AG09319 (cell line): ENCODE data around the gene REPIN1.

ENCODE experiments used
- DNase-seq: peaks from one replicate; pipeline ENCODE4 v3.0.0-alpha.2; 2010; ENCODE audit warnings: low read depth; ENCODE audit errors: extremely low read depth
- TF ChIP-seq, protein P1 (sequence below): IDR thresholded peaks from 2 replicates; pipeline ENCODE4 v1.5.1; 2011; ENCODE audit warnings: low read depth, mild to moderate bottlenecking, inconsistent platforms, low read length, moderate library complexity

The REPIN1 gene

DNA sequence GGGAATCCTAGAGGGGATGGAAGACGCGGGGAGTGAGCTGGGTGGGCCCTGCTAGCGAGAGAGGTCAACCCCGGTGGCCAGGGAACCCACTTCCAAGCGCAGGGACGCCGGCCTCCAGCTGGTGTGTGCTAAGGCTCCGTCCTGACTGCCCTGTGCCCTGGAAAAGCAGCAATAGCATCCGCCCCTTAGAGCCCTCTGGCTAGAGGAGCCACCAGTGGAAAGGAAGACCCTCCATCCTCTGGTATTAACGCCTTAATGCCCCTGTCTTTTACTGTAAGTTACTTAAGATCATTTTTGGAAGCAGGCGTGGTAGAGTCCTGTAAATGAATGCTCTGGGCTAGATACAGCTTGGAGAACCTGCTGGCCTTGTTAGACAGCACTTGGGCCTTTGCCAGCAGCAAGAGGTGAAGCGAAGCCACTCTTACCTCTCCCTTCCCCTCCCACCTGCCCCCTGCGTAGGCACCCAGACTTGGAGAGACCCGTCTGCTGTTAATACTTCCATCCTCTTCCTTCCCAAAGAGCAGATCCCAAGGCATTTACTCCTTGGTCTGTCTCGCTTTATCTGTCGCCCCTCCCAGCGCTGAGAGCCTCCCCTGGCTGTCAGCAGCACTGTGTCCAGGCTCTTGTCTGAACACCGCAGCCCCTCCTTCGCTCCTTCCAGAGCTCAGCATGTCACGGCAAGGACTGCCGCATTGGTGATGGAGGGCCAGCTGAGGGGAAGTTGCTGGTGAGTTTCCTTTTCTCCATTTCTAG lies 4.6 kb downstream of the REPIN1 start:
- TF ChIP-seq, protein P1, sequence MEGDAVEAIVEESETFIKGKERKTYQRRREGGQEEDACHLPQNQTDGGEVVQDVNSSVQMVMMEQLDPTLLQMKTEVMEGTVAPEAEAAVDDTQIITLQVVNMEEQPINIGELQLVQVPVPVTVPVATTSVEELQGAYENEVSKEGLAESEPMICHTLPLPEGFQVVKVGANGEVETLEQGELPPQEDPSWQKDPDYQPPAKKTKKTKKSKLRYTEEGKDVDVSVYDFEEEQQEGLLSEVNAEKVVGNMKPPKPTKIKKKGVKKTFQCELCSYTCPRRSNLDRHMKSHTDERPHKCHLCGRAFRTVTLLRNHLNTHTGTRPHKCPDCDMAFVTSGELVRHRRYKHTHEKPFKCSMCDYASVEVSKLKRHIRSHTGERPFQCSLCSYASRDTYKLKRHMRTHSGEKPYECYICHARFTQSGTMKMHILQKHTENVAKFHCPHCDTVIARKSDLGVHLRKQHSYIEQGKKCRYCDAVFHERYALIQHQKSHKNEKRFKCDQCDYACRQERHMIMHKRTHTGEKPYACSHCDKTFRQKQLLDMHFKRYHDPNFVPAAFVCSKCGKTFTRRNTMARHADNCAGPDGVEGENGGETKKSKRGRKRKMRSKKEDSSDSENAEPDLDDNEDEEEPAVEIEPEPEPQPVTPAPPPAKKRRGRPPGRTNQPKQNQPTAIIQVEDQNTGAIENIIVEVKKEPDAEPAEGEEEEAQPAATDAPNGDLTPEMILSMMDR, result no peak
- DNase-seq, result no peak

DNA sequence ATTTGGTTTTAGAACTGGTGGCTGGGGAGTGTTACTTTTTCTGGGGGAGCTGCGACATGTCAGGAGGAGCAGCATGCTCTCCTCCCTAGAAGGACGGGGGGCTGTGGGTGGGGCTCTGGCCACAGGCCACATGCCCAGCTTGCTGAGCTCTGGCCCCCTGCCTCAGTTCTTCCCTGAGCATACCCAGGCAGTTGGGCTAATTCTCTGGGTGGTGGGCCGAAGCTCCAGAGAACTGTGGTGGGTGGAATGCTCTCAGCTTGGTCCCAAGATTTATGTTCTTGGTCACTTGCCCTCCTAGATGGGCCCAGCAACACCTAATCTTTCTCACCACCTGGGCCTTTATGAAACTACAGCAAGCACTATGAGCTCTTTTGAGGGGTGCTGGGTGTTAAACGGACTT lies 5.4 kb downstream of the REPIN1 start:
- DNase-seq, result no peak
- TF ChIP-seq, protein P1, result no peak

DNA sequence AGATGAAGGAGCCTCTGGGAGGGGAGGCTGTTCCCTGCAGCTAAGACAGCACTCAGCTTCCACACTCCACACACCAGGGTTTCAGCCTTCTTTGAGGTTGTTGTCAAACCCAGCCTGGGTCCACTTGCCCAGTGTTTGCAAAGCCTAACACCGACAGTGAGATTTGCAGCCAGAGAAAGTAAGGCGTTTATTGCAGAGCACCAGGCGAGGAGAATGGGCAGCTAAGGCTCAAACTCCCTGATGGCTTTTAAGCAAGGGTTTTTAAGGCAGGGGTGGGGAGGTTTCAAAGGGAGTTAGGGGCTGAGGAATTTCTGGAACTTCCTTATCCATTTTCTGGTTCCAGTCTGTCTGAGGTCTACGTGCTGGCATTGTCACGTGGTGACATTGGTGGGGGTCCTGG lies 5.8 kb downstream of the REPIN1 start:
- TF ChIP-seq, protein P1, result no peak
- no peak for DNase-seq

DNA sequence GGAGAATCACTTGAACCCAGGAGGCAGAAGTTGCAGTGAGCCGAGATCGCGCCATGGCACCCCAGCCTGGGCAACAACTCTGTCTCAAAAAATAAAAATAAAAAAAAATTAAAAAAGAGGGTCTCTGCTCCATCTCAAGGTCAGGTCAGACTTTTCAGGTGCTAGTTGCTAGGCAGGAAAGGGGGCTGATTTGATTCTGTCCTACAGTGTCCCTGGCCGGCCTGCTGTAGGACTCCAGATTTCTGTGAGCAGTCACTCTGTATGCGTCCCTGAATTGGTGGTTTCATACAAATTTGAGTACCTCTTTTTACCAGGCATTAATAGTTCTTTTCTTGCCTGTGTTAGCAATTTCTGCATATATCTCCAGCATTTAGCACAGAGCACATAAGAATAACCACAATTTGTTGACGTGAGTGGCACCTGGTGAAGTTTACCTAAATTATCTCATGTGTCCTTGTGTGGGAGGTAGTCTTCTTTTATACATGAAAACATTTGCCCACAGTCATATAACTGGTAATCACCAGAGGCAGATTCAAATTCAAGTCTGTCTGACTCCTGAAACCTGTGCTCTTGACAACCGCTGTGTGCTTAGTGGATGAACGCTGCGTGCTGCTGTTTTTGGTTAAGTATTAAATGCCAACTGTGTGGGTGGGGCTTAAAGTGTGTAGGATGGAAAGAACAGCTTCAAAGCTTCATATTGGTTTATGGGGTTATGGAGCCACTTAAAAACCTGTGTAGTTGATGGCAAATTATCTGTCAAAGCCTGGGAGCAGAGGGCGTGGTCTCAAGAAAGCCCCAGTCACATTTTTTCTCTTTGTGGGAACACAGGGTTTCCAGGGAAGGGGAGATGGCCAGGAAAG lies 7.3 kb downstream of the REPIN1 start:
- TF ChIP-seq, protein P1, result no peak
- DNase-seq, result no peak

DNA sequence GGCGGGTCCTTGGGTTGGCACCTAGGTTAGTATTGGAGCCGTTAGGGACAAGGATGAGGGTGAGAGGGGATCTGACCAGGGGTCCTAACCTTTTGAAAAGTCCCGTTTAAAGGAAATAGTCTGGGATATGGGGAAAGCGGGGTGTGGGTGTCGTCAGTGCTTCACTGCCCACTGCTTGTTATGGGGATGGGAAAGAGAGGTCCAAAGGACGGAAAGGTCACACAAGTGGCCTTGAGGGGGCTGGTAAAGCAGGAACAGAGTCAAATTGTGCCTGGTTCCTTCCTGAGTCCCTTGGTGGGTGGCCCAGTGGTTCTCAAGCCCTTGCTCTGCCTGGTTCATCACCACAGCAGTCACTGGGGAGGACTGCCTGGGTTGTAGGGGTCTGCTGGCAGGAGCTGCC lies 7.9 kb downstream of the REPIN1 start:
- DNase-seq, result no peak
- TF ChIP-seq, protein P1, result no peak

DNA sequence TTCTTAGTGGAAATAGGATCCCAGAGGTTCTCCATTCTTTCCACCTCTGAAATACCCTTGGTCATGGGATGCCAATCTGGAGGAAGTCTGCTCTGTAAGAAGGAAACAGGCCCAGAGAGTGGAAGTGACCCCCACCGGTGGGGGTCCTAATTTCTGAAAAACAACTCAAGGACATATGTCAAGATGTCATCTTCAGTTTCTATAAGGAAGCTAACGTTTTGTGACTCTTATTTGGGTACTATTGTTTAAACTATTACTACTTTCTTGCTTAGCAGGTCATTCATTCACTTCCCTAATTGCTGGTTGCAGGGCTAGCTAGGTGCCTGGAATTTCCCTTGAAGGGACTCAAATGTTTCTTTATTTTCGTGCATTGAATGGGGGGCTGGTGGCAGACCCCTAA lies 8.6 kb downstream of the REPIN1 start:
- TF ChIP-seq, protein P1, result no peak
- no peak for DNase-seq

DNA sequence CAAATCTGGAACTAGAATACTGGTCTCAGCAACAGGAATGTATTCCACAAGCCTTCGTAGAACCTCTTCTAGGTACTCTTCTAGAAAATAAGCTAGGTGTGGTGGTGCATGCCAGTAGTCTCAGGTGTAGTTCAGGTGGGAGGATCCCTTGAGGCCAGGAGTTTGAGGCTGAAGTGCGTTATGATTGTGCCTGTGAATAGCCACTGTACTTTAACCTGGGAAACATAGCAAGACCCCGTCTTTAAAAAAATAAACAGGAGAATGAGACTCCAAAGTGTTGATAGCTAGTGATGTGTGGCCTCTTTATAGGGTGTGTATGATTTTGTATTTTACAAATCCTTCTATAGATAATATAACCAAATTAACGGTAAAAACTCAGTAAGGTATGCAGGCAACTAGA lies 9.0 kb downstream of the REPIN1 start:
- no peak for DNase-seq
- TF ChIP-seq, protein P1, result no peak
